NCI-H748 (cell line): ENCODE data around the gene PFN4.
"Not testable (repeated sequence)": the region's sequence is repeated elsewhere in the genome, so short reads cannot be mapped to it uniquely, and the experiment has no call there.

Experiments used
- DNase-seq: peaks from one replicate; lab custom pipeline; 2025; ENCODE audit not compliant: unreplicated experiment; lab: John Stamatoyannopoulos, UW

PFN4 gene

DNA sequence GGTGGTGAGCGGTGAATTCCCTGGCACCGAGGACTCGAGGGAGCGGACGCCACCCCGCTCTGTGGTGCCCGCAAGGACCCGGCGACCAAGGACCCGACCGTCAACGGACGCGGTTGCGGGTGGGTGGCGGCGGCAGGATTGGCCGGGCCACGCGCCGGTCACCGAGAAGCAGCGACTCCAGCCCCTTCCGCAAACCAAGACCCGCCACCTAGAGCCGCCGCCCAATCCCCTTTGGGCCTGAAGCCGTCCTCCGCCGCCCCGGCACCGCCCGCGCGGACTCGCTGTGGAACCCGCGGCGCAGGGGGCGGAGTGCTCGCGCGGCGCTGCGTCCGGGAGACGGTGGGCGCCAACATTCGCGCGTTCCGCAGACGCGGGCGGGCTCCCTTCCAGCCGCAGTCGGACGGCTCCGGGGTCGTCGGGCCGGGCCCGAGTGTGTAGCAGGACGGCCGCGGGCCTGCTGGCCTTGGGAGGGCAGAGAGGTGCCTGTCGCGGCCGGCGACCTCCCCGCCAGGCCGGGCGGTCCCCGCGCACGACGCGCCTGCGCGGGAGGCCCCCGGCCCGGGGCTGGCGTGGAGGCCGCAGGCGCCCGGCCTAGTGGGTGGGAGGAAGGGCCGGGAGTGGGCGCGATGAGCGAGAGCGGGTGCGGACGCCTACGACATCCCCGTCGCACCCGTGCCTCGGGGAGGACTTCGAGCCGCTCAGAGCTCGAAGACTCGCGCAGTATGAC, at the start of gene PFN4, which contains the start of gene FAM228B:
Gene PFN4 (minus strand): TSS at position 140 of the 727 bp plus-strand sequence. CDS start 799 bp downstream, outside the sequence.
Gene FAM228B (plus strand): TSS at position 275 of the 727 bp plus-strand sequence. CDS start 893 bp downstream, outside the sequence.
- DNase-seq: peak; percentile 91

- no peak for DNase-seq
These were observed 45.9 kb upstream of the PFN4 start for GRCh38 chr2:24169023-24169422.

DNA sequence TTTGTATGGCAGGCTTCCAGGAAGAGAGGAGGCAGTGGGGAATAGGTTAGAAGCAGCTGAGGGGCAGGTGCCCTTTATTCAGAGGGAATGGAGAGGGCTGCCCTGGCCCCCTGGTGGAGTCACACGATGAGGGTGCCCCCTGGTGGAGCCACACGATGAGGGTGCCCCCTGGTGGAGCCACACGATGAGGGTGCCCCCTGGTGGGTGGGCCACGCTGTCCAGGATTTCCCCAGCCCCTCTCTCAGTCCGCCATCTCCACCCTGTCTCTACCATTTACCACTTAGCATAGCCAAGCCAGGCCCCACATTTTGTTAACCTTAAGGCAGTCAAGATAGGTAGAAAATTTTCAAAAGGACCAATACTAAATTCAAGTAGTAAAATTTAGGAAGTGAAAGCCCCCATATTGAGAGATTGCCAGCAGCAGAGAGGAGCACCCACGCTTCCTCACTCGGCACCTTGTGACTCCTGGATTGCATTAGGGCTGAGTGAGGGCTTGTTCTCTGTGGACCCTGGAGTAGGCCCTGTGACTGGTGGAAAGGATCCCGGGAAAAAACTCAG, 41.4 kb upstream of the PFN4 start:
- peak; percentile 30 for DNase-seq

GRCh38 chr2:24163601-24164000, 40.5 kb upstream of the PFN4 start:
- no peak for DNase-seq

DNA sequence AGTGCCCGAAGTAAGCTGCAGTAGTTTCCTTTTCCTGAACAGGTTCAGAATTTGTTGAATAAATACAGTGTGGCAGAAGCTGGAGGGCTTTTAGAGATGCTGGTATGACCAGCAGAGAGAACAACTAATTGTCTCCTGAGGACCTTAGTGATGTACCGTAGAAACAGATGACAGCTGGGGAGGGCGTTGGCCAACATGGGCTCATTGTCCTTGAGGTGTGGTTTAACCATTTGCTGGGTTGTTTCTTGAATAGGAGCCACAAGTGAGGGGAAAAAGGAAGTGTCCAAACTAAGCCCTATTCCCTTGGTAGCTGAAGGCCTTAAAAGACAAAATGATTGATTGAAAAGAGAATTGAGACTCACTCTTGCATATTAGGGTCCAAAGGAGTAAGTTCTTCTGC, 40.1 kb upstream of the PFN4 start:
- peak; percentile 31 for DNase-seq

- no peak for DNase-seq
These were observed 39.4 kb upstream of the PFN4 start for GRCh38 chr2:24162494-24162893.

GRCh38 chr2:24160761-24161160, 37.6 kb upstream of the PFN4 start:
- DNase-seq: no peak

DNA sequence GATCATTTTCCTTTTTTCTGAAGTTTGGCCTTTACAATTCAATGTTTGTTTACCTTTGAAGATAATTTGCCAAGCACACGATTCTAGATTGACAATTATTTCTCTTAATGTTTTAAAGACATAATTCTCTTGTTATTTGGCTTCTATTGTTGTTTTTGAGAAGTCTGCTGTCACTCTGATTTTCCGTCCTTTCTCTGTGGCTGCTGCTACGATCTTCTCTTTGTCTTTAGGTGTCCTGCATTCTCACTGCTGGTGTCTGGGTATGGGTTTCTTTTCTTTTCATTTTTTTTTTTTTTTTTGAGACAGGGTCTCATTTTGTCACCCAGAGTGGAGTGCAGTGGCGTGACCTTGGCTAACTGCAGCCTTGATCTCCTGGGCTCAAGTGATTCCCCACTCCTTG, 36.6 kb upstream of the PFN4 start:
- no peak for DNase-seq

GRCh38 chr2:24158131-24158530, 35.0 kb upstream of the PFN4 start:
- peak; percentile 10 for DNase-seq

DNA sequence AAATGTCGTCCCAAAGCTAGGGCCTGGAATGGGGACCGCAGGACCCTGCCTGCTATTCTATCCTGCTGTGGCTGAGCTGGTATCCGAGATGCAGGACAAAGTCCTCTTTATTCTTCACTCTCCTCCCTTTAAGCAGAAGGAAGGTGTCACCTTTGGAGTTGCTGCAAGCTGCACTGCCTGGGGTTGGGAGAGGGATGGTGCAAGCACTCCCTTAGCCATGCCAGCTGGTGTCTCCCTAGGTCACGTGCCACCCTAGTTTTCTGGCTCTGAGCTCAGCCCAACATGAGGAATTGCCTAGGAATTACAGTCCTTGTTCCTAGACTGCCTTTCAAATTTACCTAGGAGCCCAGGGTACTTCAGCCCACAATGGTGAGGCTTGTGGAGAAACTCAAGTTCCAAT, 30.3 kb upstream of the PFN4 start:
- no peak for DNase-seq

GRCh38 chr2:24152413-24153197, 29.5 kb upstream of the PFN4 start:
- DNase-seq: no peak

- no peak for DNase-seq
These were observed 24.2 kb upstream of the PFN4 start for GRCh38 chr2:24147364-24147763.

DNA sequence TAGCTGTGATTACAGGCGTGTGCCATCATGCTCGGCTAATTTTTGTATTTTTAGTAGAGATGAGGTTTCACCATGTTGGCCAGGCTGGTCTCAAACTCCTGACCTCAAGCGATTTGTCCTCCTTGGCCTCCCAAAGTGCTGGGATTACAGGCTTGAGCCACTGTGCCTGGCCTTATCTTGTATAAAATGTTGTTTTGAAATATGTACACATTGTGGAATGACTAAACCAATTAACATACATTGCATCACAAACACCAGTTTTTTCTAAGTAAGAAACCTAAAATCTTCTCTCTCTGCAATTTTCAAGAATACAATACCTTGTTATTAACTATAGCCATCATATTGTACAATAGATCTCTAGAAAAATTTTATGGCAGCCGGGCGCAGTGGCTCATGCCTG, 17.2 kb upstream of the PFN4 start:
- DNase-seq: not testable (repeated sequence)

GRCh38 chr2:24132543-24132942, 9.4 kb upstream of the PFN4 start:
- no peak for DNase-seq

- DNase-seq: no peak
These were observed 2.8 kb upstream of the PFN4 start for GRCh38 chr2:24125956-24126355.

DNA sequence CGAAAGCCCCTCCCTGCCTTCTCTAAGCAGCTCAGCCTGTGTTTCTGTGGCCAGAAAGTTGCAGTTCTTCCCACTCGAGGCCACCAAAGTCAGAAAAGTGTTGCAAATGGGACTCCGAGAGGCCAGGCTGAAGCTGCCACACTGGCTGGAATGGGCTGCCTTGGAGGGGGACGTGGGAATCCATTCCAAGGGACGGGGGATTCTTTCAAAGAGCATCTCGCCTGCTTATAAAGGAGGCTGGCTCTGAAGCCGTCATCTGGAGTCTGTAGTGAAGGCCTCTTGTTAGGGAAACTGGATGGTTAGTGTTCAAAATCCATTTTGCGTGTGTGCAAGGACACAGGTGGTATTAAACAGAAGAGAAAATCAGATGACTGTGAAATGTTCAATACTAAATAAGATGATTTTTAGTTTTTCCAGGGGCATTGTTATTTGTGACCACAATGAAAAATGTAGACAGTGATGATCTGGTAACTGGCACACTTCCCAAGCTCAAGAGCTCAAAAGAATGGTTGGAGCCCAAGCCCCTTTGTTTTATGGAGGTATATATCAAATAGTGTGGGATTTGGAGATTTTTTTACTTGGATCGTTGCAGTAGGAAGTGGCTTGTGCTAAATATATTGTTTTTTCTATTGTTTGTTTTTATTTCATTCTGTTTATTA, 917 bp upstream of the PFN4 start:
- peak; percentile 68 for DNase-seq

DNA sequence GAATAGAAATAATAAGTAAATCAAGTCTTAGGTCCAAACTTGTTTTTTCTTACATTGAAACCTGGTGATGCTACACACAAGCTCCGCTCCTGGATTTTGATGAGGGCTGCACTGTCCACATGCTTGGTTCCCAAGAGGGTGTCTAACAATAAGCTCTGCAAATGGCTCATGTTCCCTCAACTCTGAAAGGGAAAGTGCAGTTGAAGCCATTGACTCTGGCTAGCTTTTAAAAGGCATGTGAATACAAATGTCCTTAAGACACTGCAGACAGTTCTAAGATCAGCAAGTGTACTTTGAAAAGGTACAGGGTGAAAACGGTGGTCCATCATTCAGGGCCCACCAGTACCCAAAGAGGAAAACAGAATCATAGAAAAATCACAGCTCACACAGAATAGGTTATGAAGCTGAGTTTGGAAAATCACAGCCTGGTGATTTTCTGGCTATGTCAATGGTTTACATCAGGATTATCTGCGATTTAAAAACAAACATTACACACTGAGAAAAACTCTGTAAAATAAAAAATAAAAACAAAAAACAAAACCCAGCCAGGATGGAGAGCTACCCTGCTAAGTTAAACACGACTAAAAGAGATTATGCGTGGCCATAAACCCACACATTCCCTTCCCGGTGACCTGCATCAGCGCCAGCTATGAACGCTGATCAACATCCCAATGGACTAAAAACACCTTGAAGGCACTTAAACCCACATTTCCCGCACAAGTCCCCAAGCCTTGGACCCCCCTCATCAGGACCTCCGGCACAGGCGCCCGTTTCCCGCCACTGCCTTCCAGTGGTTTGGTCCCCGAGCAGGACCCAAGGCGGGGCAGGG, 554 bp downstream of the PFN4 start:
- DNase-seq: peak; percentile 26

DNA sequence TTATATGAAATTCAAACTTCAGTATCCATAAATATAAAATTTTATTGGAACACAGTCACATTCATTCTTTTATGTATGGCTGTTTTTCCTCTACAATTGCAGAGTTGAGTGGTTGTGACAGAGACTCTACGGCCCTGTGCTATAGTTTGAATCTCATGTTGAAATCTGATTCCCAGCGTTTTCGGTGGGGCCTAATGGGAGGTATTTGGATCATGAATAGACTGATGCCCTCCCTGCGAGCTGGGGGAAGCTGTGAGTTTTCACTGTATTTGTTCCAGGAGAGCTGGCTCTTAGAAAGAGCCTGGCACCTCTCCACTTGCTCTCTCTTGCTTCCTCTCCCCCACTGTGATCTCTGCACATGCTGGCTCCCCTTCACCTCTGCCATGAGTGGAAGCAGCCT, 1.7 kb downstream of the PFN4 start:
- DNase-seq: peak; percentile 24

GRCh38 chr2:24121066-24121465, 2.1 kb downstream of the PFN4 start:
- no peak for DNase-seq

DNA sequence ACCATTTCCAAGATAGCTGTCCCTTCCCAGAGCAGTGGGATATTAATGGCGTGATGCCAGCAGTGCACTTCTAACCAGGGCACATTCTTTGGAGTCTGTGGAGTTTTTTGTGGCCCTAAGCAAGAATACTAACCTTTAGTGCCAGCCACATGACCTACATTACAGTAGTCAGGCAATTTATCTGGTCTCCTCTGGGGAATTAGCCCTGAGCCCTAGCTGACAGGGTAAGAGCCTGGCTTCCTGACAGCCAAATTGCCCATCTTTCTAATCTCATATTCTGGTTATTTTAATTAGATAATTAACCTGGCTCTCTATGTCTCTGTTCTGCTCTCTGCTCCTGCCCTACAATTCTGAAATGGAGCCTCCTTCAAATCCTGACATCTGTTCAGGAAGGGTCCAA, 5.2 kb downstream of the PFN4 start:
- no peak for DNase-seq

DNA sequence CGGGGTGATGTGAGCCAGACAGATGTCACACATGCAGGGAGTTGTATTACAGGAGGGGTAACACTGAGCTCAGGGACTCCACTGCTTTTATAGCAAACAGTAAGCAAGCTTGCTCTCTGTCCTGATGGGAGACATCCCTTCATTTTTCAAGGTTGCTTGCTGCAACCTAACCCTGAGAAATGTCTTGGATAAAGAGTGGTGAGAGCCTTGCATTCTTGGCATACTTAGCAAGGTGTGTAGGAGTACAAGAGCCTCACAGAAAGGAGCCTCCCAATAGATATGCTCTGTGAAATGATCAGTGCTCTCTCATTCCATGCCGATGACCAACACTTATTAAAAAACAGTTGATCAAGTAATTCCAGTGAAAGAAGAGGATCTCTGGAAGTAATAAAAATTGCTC, 8.1 kb downstream of the PFN4 start:
- no peak for DNase-seq
